NT2/D1 (cell line): ENCODE measurements around the gene DUSP5.

Experiments used
- SUZ12 ChIP-seq: IDR thresholded peaks from 2 replicates; pipeline ENCODE4 v1.6.1; 2011; ENCODE audit not compliant: insufficient read length, insufficient read depth; ENCODE audit errors: extremely low read depth
- YY1 ChIP-seq: IDR thresholded peaks from 2 replicates; pipeline ENCODE4 v1.6.1; 2011; ENCODE audit not compliant: insufficient read length, insufficient read depth
- ZNF274 ChIP-seq: IDR thresholded peaks from 2 replicates; pipeline ENCODE4 v1.6.1; 2011; ENCODE audit warnings: mild to moderate bottlenecking, low read depth, low read length

DNA sequence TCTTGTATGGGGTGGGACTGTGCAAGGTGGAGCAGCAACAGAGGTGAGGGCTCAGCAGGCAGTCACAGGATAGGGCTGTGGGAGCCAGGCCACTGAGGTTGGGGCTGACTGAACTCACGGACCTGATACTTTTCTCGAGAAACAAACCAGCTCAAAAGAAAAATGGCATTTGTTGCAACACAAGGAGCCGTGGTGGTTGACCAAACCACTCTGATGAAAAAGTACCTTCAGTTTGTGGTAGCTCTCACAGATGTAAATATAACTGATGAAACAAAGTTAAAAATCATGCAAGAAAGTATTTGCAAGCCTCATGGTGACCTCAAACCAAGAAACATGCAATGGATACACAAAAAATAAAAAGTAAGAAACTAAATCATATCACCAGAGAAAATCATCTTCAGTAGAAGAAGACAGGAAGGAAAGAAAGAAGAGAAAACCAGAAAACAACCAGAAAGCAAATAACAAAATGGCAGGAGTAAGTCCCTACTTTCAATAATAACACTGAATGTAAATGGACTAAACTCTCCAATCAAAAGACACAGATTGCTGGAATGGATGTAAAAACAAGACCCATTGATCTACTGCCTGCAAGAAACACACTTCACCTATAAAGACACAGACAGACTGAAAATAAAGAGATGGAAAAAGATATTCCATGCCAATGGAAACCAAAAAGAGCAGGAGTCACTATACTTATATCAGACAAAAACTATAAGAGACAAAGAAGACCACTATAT is 48.9 kb upstream of the DUSP5 start:
- no peak for TF ChIP-seq YY1
- TF ChIP-seq ZNF274, result no peak
- TF ChIP-seq SUZ12, result no peak
